Eye (tissue), 1 donor: ENCODE results near the gene AGER.

Experiments used
- DNase-seq: peaks from one replicate; pipeline ENCODE4 v3.0.0-alpha.2; 2015

AGER gene

DNA sequence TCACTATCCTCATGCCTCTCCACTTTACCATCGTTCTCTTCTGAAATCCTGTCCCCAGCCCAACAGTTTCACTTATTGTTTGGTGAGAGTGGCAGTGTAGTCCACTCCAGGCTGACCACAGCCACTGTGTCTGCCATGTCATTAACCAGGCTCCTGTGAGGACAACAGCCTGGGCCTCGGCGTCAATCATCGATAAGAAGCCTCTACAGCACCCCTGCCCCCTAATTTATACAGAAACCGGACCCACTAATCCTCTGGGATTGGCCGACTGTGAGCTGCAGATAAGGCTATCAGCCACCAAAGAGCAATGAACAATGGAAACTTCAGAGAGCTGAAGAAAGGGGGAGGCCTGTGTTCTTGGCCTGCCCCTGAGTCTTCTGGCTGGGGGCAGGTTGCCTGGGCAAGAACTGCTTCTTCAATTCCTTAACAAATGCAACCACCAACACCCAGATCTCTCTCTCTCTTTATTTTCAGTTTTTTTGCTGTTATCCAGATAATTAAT, 16.2 kb downstream of the AGER start:
- no peak for DNase-seq

DNA sequence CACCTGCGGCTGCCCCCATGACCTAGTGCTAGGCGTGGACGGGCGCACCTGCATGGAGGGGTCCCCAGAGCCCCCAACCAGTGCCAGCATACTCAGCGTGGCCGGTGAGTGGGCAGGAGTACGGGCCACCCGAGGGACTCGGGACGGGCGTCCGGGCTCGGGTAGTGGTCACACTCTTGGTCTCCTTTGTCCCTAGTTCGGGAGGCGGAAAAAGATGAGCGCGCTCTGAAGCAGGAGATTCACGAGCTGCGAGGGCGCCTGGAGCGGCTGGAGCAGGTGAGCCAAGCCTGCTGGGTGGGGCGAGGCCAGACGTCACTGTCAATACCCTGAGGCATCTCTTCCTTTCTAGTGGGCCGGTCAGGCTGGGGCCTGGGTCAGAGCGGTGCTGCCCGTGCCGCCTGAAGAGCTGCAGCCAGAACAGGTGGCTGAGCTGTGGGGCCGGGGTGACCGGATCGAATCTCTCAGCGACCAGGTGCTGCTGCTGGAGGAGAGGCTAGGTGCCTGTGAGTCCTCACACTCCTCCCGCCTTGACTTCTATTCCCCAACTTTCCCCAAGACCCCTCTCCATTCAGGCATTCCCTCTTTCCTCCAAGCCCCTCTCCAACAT, 16.8 kb downstream of the AGER start:
- no peak for DNase-seq

DNA sequence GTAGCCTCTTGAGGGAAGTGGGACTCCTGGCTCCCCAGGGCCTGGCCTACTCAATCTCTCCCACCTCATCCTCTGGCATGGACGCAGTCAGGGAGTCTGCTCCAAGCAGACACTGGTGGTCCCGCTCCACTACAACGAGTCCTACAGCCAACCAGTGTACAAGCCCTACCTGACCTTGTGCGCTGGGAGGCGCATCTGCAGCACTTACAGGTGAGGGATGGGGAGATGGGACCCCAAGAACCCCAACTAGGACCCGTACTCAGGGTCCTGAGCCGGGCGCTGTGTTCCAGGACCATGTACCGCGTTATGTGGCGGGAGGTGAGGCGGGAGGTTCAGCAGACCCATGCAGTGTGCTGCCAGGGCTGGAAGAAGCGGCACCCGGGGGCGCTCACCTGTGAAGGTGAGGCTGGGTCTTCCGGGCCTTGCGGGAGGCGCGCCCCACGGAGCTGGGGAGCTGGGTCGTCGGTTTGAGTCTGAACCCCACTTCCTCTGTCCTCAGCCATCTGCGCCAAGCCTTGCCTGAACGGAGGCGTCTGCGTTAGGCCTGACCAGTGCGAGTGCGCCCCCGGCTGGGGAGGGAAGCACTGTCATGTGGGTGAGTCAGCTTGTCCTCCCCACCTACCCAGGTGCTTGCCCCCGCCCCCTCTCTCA, 17.5 kb downstream of the AGER start:
- DNase-seq = no peak

DNA sequence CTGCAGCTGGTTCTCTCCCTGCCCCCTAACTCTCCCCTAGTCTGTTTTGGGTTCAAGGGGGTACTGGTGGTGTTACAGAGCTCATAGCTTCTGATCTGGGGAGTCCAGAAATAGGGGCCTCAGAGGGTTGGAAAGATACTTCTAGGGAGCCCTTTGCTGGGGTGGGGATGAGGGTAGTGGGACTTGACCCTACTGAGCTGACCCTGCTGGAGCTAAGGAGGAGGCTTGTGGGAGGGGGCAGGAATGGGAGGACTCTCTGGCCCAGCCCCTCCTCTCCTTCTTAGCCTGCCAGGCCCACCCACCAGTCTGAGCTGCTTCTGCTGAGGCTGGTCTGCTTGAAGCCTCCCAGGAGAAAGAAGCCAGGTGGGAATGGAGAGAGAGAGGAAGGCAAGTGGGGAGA, 19.8 kb downstream of the AGER start, which contains the start of gene EGFL8:
EGFL8 (plus strand) TSS at position 301 of the 400 bp plus-strand sequence. CDS start 1,571 bp downstream, outside the sequence.
- no peak for DNase-seq

DNA sequence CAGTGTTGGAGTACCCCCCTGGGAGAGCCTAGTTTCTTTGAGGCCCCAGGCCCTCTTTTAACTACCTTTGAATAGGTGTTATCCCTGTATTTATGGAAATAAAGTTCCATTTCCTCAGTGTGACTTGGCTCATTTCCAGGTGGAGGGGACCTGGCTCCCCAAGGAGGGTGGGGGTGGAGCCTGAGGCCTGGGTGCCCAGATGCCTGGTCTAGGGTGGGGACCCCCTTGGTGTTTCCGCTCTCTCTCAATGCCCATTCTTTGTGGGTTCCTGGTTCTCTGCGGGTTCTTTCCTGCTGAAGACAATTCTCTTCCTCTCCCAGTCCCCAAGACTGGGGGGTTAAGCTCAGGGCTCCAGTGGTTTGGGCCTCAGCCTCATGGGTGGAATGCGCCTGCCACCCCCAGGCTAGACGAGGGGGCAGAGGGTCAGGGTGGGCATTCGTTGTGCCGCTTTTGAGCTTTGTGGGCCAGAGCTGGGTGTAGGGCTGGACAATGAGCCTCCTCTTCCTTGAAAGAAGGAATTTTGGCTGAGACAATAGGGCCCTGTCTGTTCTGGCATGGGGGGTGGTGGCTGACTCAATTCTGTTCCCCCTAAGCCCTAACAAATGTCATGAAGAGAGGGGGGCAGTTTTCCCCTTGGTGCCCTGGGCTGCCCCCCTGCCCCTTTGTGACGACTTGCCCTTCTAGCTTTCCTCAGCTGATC, 20.3 kb downstream of the AGER start:
- DNase-seq = no peak

DNA sequence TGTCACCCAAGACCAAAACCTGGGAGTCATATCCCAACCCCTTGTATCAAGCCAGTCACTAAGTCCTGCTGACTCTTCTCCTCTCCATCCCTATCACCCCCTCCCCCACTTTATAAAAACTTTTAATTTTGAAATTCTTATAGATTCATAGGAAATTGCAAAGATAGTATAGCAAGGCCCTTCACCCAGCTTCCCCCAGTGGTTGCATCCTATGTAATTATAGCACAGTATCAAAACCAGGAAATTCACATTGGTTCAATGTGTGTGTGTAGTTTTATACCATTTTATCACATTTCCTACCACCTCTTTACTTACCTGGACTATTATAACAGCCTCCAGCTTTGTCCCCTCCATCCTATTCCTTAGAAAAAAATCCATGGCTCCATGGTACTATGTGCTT, 26.0 kb downstream of the AGER start:
- no peak for DNase-seq

DNA sequence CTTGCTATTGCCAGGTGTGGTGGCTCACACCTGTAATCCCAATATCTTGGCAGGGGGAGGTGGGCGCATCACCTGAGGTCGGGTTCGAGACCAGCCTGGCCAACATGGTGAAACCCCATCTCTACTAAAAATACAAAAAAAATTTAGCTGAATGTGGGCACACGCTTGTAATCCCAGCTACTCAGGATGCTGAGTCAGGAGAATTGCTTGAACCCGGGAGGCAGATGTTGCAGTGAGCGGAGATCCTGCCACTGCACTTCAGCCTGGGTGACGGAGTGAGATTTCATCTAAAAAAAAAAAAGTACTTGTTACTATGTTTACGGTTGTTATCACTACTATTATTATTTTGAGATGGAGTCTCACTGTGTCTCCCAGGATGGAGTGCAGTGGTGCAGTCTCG, 27.2 kb downstream of the AGER start:
- DNase-seq = no peak

DNA sequence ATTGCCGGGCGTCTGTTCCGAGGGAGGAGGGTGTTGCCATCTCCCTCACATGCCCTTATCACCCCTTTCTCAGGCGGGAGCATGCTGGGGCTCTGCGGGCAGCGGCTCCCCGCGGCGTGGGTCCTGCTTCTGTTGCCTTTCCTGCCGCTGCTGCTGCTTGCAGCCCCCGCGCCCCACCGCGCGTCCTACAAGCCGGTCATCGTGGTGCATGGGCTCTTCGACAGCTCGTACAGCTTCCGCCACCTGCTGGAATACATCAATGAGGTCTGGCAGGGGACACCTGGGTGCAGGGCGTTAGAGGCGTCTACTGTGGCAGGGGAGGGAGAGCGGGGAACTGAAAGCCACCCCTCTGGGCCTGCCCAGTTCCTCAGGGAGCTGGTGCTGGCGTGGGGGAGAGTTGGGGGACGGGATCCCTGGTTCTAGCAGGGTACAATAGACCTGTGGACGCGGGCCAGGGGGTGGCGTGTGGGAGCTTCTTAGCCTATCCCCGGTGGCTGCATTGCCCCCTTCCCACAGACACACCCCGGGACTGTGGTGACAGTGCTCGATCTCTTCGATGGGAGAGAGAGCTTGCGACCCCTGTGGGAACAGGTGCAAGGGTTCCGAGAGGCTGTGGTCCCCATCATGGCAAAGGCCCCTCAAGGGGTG, 29.4 kb downstream of the AGER start:
- peak; percentile 84 for DNase-seq

DNA sequence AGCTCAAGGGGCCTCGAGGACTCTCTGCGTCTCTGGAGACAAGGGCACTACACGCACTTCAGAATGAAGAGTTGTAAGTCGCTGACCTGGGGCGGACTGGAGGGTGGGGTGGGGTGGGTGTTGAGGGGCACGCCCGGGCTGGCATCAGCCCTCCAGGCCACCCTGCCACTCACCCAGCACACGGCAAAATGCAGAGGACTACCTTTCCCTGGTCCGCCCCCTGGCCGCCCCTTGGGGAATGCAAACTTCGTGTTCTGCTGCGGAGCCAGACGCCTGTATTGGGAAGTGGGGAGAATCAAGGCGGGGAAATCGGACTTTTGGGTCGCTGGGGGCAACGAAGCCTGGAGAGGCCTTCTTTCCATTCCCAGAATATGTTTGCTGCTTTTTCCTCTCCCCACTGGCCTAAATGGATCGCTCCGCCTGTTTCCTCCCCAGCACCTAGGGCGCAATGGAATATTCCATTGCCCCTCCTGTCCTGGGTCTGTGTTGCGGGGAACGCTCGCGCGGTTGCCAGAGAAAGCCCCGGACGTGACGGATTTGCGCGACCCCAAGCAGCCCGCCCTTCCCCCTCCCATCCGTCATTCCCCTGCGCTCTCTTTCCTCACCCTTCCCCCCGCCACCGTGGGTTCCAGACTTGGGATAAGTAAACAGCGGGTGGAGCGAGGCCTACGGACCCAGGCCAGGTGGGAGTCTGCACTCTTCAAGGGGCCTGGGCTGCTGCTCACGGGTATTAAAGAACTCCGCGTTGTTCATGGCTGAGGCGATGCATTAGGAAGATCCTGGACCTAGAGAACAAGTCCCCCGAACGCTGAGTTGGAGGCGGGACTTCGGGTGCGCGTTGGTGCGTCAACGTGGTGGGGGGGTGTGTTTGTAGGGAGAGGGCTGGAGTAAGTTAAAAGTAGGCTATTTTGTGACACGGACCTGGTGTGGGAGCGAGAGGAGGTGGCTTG, 30.2 kb downstream of the AGER start, which contains the start of gene PPT2:
PPT2 (plus strand) TSS at position 578 of the 950 bp plus-strand sequence. CDS start 454 bp downstream, outside the sequence.
- peak; percentile 97 for DNase-seq

DNA sequence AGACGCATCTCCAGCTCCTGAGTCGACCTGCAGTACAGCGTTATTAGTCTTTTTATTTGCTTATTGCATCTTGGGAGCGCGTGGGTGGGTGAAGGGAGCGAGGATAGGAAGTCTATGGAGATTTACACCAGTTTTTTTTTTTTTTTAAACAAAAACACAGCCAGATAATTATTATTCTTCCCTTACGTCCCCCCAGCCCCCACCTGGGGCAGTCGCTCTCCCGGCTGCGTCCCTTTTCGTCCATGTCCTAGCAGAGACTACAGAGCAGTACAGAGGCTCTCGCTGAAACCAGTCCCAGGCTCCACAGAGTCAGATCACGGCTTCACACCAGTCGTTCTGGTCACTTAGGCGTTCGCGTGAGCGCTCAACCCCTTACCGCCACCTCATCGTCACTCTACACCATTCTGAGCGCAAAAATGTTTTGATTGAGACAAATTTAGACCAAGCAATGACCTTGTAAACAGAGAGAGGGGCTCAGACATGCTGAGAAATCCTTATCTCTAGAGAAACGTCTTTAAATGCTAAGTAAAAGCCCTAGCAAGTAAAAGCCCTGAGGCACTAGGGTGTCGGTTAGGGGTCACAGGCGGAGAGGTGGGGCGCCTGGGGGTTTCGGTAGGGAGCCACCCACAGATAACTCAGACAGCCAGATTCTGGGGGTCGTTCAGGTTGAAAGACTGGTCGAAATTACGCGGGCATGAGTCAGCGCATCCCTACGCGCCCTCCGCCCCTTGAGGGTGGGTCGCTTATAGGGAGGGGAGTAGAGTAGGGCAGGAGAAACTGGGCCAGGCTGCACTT, 31.1 kb downstream of the AGER start:
- peak; percentile 81 for DNase-seq

DNA sequence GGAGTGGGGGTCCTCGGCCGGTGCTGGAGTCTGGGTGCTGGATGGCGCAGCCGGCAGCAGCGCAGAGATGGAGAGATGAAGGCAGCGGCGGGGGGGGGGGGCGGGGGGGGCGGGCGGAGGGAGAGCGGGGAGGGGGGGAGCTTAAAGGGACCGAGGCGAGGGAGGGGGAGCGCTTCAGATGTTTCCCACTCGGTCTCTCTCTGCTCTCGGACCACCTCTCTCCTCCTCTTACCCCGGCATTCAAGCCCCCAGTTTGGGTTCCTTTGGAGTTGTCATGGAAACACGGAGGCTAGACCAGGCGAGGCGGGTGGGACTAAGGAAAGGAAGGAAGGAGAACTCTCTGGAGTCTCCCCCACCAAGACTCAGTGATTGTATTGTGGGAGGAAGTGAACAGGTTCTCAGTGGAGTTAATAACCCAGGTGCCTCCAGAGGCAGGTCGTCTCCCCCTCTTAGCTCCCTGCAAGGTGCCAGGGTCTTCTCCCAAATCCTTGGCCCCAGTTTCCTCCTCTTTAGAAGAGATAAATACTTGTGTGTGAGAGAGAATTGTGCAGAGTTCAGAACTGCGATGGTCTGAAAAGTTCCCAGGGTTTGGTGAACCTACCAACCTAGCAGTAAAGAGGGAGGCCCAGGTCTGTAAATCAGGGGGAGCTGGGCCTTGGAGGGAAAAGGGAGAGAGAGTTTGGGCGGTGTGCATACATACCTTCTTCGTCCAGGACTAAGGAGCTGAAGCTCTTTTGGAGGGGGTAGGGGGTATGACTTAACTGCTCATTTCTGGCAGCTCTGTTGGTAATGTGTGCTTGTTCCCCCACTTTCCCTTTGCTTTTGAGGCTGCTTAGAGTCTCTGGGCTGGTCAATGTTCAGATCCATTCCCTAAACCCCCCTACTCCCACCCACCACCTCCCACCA, 31.9 kb downstream of the AGER start, which contains the start of gene PRRT1:
PRRT1 (minus strand) TSS at position 77 of the 906 bp plus-strand sequence. CDS start 112 bp downstream, outside the sequence.
- DNase-seq = peak; percentile 39

DNA sequence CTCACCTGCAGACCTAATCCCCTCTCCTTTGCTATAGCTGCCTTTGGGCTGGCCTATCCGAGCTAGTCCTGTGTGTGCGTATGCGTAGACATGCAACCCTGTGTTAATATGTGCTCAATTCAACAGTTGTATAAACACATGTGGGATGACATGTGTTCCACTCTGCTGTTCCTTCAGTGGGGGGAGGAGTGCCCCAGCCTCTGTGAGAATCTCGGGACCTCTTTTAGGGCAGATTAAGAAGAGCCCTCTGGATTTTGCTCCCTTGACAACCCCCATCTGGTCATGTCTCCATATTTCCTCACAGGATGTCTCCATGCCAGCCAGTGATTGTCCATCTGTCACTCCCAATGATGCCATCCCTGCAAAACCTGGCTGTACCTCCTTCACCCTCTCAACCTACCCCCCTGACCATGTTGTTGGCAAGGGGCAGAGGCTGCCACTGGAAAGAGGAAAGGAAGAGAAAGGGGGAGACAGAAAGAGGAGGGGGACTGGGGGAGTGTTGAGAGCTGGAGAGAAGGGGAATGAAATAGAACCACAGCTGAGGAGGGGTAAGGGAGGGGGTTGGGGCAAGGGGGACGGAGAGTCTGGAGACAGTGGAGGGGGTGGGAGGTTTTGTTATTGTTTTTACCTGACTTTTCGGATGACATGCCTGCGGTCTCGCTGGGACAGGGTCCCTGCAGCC, 32.7 kb downstream of the AGER start:
- peak; percentile 62 for DNase-seq

DNA sequence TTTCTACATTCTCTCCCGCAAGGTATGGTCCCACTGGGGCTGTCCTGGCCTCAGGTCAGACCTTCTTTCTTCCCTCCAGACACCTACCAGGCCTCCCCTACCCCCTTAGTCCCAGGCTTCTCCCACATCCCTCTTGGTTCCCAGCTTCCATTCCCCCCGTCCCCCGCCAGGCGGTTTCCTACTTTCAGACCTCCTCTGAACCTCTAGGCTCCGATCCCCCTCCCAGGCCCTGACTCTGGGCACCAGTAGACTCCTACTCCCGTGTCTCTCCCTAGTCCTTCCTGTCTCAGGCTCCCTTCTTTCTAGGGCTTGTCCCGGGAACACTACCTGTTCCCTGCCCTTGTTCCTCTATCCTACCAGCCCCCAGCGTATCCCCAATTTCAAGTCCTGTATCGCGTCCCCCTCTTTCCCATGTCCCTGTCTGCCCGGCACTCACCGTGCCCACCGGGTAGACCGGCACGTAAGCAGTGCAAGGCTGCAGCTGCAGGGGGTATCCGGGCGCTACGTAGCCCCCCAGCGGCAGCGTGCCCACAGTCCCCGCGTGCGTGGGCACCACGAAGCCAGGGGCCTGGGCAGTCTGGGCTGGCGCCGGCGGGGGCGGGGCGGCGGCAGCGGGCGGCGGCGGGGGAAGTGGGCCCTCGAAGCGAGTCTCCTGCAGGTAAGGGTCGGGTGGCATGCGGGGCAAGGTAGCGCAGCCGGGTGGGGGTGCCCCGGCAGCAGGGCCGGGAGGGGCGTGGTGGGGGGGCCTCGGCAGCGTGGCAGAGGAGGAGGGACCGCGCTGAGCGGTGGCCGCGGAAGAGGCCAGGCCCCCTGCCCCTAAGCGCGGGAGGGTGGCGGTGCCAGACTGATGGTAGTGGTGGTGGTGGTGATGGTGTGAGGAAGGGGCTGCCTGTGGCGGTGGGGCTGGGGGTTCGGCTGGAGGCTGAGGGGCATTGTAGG, 33.9 kb downstream of the AGER start:
- DNase-seq = no peak

DNA sequence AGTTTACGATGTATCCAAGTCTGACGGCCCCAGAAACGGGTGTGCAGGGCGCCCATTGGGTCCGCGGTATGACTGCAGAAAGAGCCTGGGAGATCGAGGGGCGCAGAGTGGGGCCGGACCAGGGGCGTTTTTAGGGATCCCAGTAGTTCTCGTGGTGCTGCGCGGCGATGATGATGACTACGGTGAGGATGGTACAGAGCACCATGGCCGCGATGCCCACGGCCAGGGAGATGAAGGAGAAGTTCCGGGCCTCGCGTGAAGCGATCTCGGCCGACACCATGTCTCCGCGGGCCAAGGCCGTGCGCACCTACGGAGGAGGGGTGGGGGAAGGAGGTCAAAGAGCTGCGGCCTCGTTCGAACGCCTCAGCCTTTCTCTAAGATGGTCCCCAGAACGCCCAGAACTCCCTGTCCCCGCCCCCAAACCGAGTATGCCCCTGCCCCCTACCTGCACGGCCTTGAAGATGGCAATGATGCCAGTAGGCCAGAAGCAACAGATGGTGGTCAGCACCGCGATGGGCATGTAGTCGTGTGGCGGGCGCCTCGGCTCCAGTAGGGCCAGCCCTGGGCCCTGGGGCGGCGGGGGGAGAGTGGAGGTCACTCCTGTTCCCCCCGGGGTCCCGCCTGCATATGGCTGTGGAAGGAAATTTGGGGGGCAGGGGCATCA, 34.8 kb downstream of the AGER start:
- no peak for DNase-seq

DNA sequence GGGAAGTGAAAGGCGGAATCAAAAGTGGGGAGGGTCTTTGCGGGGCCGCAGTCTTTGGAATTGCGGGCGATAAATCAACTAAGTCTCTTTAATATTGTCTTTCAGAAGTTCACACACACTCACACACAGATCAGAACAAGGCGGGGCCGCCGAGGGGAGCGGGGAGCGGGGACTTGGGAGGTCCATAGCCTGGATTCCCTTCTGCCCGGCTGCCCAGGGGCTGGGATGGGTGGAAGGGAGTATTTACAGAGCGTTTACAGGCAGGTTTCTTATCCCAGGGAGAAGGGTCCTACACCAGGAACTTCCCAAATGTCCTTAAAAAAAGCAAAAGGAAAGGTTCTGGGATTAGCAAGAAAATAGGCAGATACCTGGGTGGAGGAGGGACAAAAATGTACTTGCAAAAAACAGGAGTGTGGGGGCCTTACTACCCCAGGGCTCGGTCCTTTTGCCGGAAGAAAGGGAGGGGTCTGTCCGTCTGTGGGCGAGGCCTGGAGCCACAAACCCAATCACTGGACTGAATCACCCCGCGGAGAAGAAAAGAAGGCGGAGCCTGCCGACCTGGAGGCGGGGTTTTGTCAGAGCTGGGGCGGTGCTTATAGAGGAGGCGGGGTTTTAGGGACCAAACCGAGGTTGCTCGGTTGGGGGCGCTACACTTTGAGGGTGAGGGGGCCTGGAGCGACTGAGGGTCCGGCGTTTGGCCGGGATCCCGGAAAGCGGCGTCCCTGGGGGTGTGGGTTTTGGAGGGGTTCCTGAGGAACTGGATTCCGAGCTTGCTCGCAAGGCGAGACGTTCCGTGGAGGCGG, 35.6 kb downstream of the AGER start:
- peak; percentile 91 for DNase-seq

DNA sequence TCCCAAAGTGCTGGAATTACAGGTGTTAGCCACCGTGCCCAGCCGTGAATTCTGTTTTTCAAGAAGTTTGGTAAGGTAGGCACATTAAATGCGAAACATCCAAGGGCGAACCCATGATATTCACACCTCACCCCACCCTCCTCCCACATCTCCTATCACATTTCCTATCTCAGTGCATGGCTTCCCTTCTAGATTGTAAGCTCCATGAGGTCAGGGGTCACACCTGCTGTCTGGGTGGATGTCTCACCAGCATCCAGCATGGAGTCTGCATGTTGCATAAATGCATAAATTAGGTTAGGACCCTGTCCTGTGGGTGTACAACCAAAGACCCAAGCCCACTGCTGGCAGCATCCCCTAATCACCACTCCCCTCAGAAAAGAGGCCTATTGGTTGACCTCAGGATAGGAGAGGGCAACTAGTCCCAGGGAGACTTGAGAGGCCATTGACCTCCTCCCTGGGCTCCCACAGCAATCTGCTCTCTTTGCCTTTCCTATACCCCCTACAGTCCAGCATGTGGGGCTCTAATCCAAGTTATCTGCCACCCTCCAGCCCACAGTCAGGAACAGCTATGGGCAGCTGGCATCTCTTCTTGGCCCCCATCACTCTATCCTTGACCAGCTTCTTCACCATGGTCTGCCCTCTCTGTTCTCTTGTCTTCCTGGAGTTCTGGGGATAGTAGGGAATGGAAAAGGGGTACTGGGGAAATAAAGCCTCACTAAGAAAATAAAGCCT, 36.5 kb downstream of the AGER start:
- DNase-seq = no peak
